Measurements from ENCODE around the gene SHOC2. TPM values are rescaled to one million over a fixed set of nuclear protein-coding genes. Genes with fewer than 3 reads are reported as not detected.
A peak's percentile ranks its signal among the peaks of the same experiment; 100 is the strongest.

Gene SHOC2
- total and polyA plus RNA-seq, 2 of the 13 experiments (the other 11 are each of a cell fraction or from before 2014, with no cell fraction given) = 8.6 to 25.5 TPM

DNA sequence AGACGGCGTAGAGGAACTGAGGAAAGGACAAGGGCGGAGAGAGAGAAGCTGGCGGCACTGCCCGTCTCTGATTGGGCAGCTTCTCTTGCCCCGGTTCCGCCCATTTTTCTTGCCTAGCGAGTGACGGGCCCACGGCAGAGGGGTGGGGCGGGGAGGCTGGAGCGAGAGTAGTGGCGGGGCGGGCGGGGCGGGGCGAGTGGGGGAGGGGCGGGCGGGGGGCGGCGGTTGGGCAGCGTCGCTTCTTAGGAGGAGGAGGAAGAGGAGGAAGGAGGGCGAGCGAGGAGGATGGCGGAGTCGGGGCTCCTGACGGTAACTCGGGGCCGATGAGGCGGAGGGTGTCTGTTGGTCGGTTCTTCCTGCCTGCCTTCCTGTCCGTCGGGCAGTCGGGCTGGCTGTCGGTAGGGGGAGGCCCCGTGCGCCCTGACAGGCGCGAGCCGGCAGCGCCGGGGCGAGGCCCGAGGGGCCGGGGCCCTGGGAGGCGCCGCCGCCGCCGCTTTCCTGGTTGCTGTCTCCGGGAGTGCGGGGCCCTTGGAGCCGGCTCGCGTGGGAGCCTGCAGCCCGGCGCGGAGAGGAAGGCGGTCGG, at the start of gene SHOC2 (continued):
- TF ChIP-seq, protein P1, sequence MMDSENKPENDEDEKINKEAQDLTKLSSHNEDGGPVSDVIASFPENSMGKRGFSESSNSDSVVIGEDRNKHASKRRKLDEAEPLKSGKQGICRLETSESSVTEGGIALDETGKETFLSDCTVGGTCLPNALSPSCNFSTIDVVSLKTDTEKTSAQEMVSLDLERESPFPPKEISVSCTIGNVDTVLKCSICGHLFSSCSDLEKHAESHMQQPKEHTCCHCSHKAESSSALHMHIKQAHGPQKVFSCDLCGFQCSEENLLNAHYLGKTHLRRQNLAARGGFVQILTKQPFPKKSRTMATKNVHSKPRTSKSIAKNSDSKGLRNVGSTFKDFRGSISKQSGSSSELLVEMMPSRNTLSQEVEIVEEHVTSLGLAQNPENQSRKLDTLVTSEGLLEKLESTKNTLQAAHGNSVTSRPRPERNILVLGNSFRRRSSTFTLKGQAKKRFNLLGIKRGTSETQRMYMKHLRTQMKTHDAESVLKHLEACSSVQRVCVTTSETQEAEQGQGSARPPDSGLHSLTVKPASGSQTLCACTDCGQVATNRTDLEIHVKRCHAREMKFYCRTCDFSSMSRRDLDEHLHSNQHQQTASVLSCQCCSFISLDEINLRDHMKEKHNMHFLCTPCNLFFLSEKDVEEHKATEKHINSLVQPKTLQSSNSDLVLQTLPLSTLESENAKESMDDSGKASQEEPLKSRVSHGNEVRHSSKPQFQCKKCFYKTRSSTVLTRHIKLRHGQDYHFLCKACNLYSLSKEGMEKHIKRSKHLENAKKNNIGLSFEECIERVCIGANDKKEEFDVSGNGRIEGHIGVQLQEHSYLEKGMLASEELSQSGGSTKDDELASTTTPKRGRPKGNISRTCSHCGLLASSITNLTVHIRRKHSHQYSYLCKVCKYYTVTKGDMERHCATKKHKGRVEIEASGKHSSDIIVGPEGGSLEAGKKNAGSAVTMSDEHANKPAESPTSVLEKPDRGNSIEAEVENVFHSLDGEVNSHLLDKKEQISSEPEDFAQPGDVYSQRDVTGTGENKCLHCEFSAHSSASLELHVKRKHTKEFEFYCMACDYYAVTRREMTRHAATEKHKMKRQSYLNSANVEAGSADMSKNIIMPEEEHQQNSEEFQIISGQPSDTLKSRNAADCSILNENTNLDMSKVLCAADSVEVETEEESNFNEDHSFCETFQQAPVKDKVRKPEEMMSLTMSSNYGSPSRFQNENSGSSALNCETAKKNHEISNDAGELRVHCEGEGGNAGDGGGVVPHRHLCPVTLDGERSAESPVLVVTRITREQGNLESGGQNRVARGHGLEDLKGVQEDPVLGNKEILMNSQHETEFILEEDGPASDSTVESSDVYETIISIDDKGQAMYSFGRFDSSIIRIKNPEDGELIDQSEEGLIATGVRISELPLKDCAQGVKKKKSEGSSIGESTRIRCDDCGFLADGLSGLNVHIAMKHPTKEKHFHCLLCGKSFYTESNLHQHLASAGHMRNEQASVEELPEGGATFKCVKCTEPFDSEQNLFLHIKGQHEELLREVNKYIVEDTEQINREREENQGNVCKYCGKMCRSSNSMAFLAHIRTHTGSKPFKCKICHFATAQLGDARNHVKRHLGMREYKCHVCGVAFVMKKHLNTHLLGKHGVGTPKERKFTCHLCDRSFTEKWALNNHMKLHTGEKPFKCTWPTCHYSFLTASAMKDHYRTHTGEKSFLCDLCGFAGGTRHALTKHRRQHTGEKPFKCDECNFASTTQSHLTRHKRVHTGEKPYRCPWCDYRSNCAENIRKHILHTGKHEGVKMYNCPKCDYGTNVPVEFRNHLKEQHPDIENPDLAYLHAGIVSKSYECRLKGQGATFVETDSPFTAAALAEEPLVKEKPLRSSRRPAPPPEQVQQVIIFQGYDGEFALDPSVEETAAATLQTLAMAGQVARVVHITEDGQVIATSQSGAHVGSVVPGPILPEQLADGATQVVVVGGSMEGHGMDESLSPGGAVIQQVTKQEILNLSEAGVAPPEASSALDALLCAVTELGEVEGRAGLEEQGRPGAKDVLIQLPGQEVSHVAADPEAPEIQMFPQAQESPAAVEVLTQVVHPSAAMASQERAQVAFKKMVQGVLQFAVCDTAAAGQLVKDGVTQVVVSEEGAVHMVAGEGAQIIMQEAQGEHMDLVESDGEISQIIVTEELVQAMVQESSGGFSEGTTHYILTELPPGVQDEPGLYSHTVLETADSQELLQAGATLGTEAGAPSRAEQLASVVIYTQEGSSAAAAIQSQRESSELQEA (CRISPR knock-in tag; IDR thresholded peaks at IDR 0.05; ENCODE audit: not compliant biosample characterization) = no peak
- TF ChIP-seq RBAK (CRISPR knock-in tag; IDR thresholded peaks at IDR 0.05) (no peak), NFE2L1 (CRISPR knock-in tag; IDR thresholded peaks at IDR 0.05; ENCODE audit: borderline replicate concordance) (no peak), ZC3H13 (CRISPR knock-in tag; IDR thresholded peaks at IDR 0.05) (no peak), GFI1 (CRISPR knock-in tag; IDR thresholded peaks at IDR 0.05; ENCODE audit: borderline replicate concordance) (no peak), HMGA1 (CRISPR knock-in tag; conservative IDR thresholded peaks at IDR 0.05) (no peak), NR2F2 (IDR thresholded peaks at IDR 0.05; ENCODE audit: borderline replicate concordance, low read depth) (no peak), ARNT (IDR thresholded peaks at IDR 0.05) (no peak), ZNF577 (CRISPR knock-in tag; IDR thresholded peaks at IDR 0.05; ENCODE audit: borderline replicate concordance, low read depth) (no peak), RBFOX2 (IDR thresholded peaks at IDR 0.05; ENCODE audit: low read depth, low read length) (peak; percentile 69), ZNF317 (CRISPR knock-in tag; IDR thresholded peaks at IDR 0.05) (no peak), ZNF468 (CRISPR knock-in tag; IDR thresholded peaks at IDR 0.05) (no peak), SAP130 (CRISPR knock-in tag; IDR thresholded peaks at IDR 0.05; ENCODE audit: low read depth) (peak; percentile 1; the same call in 1 of the 2 replicates), NR2F6 (IDR thresholded peaks at IDR 0.05) (no peak), NR2F6 (CRISPR knock-in tag; IDR thresholded peaks at IDR 0.05) (no peak), CBX2 (IDR thresholded peaks at IDR 0.05; ENCODE audit: low read depth, low read length) (no peak), CBX2 (CRISPR knock-in tag; IDR thresholded peaks at IDR 0.05; ENCODE audit: low read depth) (no peak)
- TF ChIP-seq, protein P2, sequence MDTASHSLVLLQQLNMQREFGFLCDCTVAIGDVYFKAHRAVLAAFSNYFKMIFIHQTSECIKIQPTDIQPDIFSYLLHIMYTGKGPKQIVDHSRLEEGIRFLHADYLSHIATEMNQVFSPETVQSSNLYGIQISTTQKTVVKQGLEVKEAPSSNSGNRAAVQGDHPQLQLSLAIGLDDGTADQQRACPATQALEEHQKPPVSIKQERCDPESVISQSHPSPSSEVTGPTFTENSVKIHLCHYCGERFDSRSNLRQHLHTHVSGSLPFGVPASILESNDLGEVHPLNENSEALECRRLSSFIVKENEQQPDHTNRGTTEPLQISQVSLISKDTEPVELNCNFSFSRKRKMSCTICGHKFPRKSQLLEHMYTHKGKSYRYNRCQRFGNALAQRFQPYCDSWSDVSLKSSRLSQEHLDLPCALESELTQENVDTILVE (CRISPR knock-in tag; IDR thresholded peaks at IDR 0.05) = no peak
- TF ChIP-seq, protein P3, sequence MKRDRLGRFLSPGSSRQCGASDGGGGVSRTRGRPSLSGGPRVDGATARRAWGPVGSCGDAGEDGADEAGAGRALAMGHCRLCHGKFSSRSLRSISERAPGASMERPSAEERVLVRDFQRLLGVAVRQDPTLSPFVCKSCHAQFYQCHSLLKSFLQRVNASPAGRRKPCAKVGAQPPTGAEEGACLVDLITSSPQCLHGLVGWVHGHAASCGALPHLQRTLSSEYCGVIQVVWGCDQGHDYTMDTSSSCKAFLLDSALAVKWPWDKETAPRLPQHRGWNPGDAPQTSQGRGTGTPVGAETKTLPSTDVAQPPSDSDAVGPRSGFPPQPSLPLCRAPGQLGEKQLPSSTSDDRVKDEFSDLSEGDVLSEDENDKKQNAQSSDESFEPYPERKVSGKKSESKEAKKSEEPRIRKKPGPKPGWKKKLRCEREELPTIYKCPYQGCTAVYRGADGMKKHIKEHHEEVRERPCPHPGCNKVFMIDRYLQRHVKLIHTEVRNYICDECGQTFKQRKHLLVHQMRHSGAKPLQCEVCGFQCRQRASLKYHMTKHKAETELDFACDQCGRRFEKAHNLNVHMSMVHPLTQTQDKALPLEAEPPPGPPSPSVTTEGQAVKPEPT (CRISPR knock-in tag; IDR thresholded peaks at IDR 0.05; ENCODE audit: low read depth) = no peak
